Mucosa of descending colon (tissue), 3 donors: ENCODE results near the gene NPIPB6. TPM values are rescaled to one million over a fixed set of nuclear protein-coding genes. Genes with fewer than 3 reads are reported as not detected.

Experiments used
- ATAC-seq: fragments of 200-7000 bp; cut with Tn5 transposase; one replicate; pipeline ENCODE4 v1.9.1; 2020; ENCODE audit warnings: mild to moderate bottlenecking, moderate library complexity
- DNase-seq, 3 donors: peaks; one replicate each; pipeline ENCODE4 v3.0.0-alpha.2; 2020
- H3K36me3 ChIP-seq: fragments of 200-600 bp; one replicate; pipeline ENCODE4 v1.8.0; 2021; ENCODE audit warnings: low read depth, mild to moderate bottlenecking
- H3K4me1 ChIP-seq: fragments of 200-600 bp; one replicate; pipeline ENCODE4 v1.8.0; 2021; ENCODE audit warnings: low read depth, mild to moderate bottlenecking
- H3K4me3 ChIP-seq: fragments of 200-600 bp; one replicate; pipeline ENCODE4 v1.8.0; 2021; ENCODE audit warnings: mild to moderate bottlenecking
- H3K9me3 ChIP-seq: fragments of 200-600 bp; one replicate; pipeline ENCODE4 v1.8.0; 2021; ENCODE audit warnings: mild to moderate bottlenecking
- intact Hi-C, 2 donors: fragments of 100-400 bp; cut with DNase I in 1 of 2; cut with micrococcal nuclease in 1 of 2; formaldehyde crosslinking; loops; one replicate each; pipeline versions ENCODE4 v1.11.0 to v1.11.1; 2022; cut with DNase I, micrococcal nuclease
- total RNA-seq, 3 donors: library from RNA; stranded (reverse); fragmentation: NEBNext Ultra II Directional in 2 of 3; extraction: Animal tissue kit (Norgen Biotek cat#: 25700) in 2 of 3; gene quantifications; one replicate each; pipeline versions ENCODE4 v1.2.1 to v1.2.4, GENCODE V29; 2021 to 2023
- TF ChIP-seq, protein P1 (sequence below): fragments of 200-600 bp; IDR thresholded peaks from one replicate; pipeline ENCODE4 v1.8.0; 2022; ENCODE audit warnings: antibody characterized with exemption, mild to moderate bottlenecking
- donor health status: DM: no; HTN: no; CAD: no; lungs with moderate emphysema.
- donor health status: DM: no; HTN: no; CAD: no.
- donor health status: DM: no; HTN: yes; CAD: no.

The NPIPB6 gene
- total RNA-seq, 3 donors from 2014 or later, result 0.94 to 4.3 (median 1.0) TPM

DNA sequence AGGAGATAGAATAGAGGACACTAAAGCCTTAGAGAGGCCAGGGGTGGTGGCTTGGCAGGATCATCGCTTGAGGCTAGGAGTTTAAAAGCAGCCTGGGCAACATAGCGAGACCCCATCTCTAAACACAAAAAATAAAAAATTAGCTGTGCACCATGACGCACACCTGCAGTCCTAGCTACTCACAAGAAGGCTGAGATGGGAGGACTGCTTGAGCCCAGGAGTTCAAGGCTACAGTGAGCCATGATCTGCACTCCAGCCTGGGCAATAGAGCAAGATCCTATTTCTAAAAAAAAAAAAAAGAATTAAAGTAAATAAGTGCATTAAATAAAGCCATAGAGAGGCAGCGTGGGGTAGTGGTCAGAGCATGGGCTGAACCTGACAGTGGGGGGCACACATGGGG is 51.9 kb downstream of the NPIPB6 start:
- Histone ChIP-seq H3K9me3 (no peaks in the 10 kb centered on the region), H3K4me1 (no peaks in the 10 kb centered on the region), H3K36me3 (no peaks in the 10 kb centered on the region), H3K4me3 (no peak overlapping the region)
- TF ChIP-seq, protein P1, sequence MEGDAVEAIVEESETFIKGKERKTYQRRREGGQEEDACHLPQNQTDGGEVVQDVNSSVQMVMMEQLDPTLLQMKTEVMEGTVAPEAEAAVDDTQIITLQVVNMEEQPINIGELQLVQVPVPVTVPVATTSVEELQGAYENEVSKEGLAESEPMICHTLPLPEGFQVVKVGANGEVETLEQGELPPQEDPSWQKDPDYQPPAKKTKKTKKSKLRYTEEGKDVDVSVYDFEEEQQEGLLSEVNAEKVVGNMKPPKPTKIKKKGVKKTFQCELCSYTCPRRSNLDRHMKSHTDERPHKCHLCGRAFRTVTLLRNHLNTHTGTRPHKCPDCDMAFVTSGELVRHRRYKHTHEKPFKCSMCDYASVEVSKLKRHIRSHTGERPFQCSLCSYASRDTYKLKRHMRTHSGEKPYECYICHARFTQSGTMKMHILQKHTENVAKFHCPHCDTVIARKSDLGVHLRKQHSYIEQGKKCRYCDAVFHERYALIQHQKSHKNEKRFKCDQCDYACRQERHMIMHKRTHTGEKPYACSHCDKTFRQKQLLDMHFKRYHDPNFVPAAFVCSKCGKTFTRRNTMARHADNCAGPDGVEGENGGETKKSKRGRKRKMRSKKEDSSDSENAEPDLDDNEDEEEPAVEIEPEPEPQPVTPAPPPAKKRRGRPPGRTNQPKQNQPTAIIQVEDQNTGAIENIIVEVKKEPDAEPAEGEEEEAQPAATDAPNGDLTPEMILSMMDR, result no peak
- DNase-seq (no peak), ATAC-seq (no peak)
- intact Hi-C loops, result no loop called here

- Histone ChIP-seq H3K4me1 (no peaks in the 10 kb centered on the region), H3K9me3 (no peaks in the 10 kb centered on the region), H3K4me3 (no peak overlapping the region), H3K36me3 (no peaks in the 10 kb centered on the region)
- no peak for DNase-seq
- intact Hi-C loops, result no loop called here
- TF ChIP-seq, protein P1, result no peak
- ATAC-seq, result no peak
Measured at GRCh38 chr16:28310796-28311195, 52.5 kb downstream of the NPIPB6 start.

GRCh38 chr16:28309811-28310311 is 53.4 kb downstream of the NPIPB6 start:
- ATAC-seq (peak; percentile 78), DNase-seq (peak; percentile 18 to 83 (median 41))
- intact Hi-C loops, result no loop called here

GRCh38 chr16:28308794-28309584 is 54.3 kb downstream of the NPIPB6 start:
- TF ChIP-seq, protein P1, result no peak
- no peaks in the 10 kb centered on the region for H3K4me1 ChIP-seq
- no peaks in the 10 kb centered on the region for H3K36me3 ChIP-seq
- H3K9me3 ChIP-seq, result no peaks in the 10 kb centered on the region
- H3K4me3 ChIP-seq, result no peak overlapping the region
- intact Hi-C loops, result no loop called here
- ATAC-seq, result no peak
- no peak for DNase-seq

More at GRCh38 chr16:28309811-28310311, 53.4 kb downstream of the NPIPB6 start:
- TF ChIP-seq, protein P1, result no peak
- Histone ChIP-seq H3K4me1 (no peaks in the 10 kb centered on the region), H3K4me3 (no peak overlapping the region), H3K9me3 (no peaks in the 10 kb centered on the region), H3K36me3 (no peaks in the 10 kb centered on the region)

DNA sequence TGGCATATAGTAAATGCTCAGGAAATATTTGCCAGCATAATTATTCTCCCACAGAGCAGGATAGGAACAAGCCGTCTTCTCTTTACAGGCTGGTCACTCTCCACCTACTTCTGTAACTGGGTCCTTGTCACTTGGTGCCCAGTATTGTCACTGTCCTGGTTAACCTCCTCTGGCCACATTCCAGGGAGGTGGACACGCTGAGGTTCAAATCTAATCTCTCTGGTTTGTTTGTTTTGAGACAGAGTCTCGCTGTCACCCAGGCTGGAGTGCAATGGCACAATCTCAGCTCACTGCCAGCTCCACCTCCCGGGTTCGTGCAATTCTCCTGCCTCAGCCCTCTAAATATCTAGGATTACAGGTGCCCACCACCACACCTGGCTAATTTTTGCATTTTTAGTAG is 55.4 kb downstream of the NPIPB6 start:
- intact Hi-C loops, result no loop called here
- DNase-seq (no peak), ATAC-seq (no peak)
- Histone ChIP-seq H3K4me1 (no peaks in the 10 kb centered on the region), H3K36me3 (no peaks in the 10 kb centered on the region), H3K4me3 (no peak overlapping the region), H3K9me3 (no peaks in the 10 kb centered on the region)
- TF ChIP-seq, protein P1, result no peak
